NB4 (cell line): ENCODE measurements around the gene NR2F2.

Experiments used
- CTCF ChIP-seq: IDR thresholded peaks from one replicate; pipeline ENCODE4 v1.5.1; 2012; ENCODE audit warnings: low read depth, low read length
- MAX ChIP-seq: IDR thresholded peaks from 2 replicates; pipeline ENCODE4 v1.6.1; 2011; ENCODE audit warnings: low read depth, low read length

GRCh38 chr15:96353930-96354730 lies 23.6 kb downstream of the NR2F2 start:
- no peak for TF ChIP-seq CTCF
- TF ChIP-seq MAX = no peak
